Measurements from ENCODE around the gene TTC23.

The TTC23 gene

GRCh38 chr15:99187936-99188335 lies 61.4 kb downstream of the TTC23 start:
- no peak for DNase-seq

- DNase-seq: no peak
These were observed 63.8 kb downstream of the TTC23 start for GRCh38 chr15:99185414-99186130.

- DNase-seq: no peak
These were observed 66.6 kb downstream of the TTC23 start for GRCh38 chr15:99182791-99183190.

GRCh38 chr15:99181545-99181971 lies 67.8 kb downstream of the TTC23 start:
- DNase-seq: peak; percentile 67

GRCh38 chr15:99180964-99181306 lies 68.4 kb downstream of the TTC23 start:
- no peak for DNase-seq

- peak; percentile 34 for DNase-seq
These were observed 69.1 kb downstream of the TTC23 start for GRCh38 chr15:99180086-99180963.

GRCh38 chr15:99177679-99178078 lies 71.7 kb downstream of the TTC23 start:
- no peak for DNase-seq

- DNase-seq: no peak
These were observed 72.6 kb downstream of the TTC23 start for GRCh38 chr15:99176757-99177156.

- no peak for DNase-seq
These were observed 74.6 kb downstream of the TTC23 start for GRCh38 chr15:99174567-99175395.

GRCh38 chr15:99172989-99173388 lies 76.4 kb downstream of the TTC23 start:
- DNase-seq: no peak

GRCh38 chr15:99172171-99172570 lies 77.2 kb downstream of the TTC23 start:
- DNase-seq: no peak

- no peak for DNase-seq
These were observed 78.8 kb downstream of the TTC23 start for GRCh38 chr15:99170476-99171065.

GRCh38 chr15:99169769-99170311 lies 79.5 kb downstream of the TTC23 start:
- DNase-seq: no peak

- no peak for DNase-seq
These were observed 80.5 kb downstream of the TTC23 start for GRCh38 chr15:99168601-99169580.

GRCh38 chr15:99167640-99168039 lies 81.7 kb downstream of the TTC23 start:
- DNase-seq: no peak

GRCh38 chr15:99167201-99167600 lies 82.2 kb downstream of the TTC23 start:
- no peak for DNase-seq

- no peak for DNase-seq
These were observed 83.3 kb downstream of the TTC23 start for GRCh38 chr15:99165956-99166689.

GRCh38 chr15:99165020-99165790 lies 84.2 kb downstream of the TTC23 start:
- DNase-seq: no peak

- no peak for DNase-seq
These were observed 85.3 kb downstream of the TTC23 start for GRCh38 chr15:99164119-99164518.
